GM12801 (cell line): ENCODE results near the gene RNF34.

Source experiments
- CTCF ChIP-seq: IDR thresholded peaks from one replicate; pipeline ENCODE4 v1.5.1; 2011; ENCODE audit warnings: control low read depth; ENCODE audit not compliant: insufficient read length; ENCODE audit errors: extremely low read depth

RNF34 gene

DNA sequence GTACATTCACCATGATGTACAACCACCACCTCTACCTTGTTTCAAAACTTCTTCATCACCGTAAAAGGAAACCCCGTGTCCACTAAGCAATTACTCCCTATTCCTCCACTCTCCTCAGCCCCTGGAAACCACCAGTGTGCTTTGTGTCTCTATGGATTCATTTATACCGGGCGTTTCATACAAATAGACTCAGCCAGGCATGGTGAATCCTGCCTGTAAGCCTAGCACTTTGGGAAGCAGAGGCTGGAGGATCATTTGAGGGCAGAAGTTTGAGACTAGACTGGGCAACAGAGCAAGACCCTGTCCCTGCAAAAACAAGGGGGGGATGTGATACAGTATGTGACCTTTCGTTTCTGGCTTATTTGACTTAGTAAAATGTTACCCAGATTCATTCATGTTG is 21.2 kb upstream of the RNF34 start:
- TF ChIP-seq CTCF: no peak

DNA sequence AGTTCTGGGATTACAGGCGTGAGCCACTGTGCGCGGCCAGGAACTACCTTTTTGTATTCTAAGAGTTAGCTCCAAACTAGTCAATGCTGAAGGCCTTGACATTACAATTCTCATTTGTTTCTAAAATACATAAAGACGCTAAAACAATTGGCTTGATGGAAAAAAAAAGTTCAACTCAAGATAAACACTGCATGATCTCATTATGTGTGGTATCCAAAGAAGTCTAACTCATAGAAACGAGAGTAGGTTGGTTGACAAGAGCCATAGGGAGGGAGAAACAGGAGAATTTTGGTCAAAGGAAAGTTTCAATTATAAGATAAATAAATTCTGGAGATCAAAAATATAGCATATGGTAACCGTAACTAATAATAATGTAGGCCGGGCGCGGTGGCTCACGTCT is 20.0 kb upstream of the RNF34 start:
- no peak for TF ChIP-seq CTCF

GRCh38 chr12:121383601-121384021 is 16.3 kb upstream of the RNF34 start:
- TF ChIP-seq CTCF: no peak

GRCh38 chr12:121388421-121388981 is 11.4 kb upstream of the RNF34 start:
- no peak for TF ChIP-seq CTCF

DNA sequence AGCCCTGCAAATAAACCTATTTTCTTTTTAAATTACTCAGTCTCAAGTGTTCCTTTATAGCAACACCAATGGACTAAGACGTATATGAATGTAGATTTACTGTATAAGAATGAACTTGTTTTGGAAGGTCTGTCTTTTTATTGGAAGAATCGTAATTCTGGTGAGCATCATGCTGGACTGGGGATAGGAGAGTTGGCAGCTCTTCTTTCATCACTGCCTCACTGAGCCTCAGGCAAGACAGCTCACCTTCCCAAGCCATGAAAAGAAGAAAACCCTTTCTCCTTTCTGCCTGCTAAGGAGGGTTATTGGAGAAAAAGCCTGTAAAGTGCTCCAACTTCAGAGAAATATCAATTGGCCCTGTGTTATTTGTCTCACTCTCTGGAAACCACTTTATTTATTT is 9.1 kb upstream of the RNF34 start:
- TF ChIP-seq CTCF: no peak

DNA sequence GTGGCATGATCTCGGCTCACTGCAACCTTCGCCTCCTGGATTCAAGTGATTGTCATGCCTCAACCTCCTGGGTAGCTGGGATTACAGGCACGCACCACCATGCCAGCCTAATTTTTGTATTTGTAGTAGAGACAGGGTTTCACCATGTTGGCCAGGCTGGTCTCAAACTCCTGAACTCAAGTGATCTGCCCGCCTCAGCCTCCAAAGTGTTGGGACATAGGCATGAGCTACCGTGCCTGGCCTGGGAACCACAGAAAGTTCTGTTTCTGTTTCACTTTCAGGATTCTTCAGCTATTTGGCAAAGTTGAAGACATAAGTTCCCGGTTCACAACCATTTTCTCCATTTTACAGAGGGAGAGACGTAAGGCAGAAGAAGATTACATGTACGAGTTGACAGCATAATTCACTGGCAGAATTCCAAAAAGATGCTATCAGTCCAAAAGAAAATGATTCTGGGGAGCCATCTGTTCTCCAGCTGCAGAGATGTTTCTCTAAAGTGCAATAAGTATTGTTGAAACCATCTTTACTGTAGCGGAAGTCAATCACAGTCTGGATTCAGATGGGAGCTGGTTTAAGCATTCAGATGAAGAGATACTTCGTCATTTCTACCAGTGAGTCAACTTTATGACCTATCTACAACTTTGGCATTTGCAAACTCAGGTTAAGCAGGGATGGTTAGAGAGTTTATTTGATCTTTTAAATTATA is 8.1 kb upstream of the RNF34 start:
- no peak for TF ChIP-seq CTCF

DNA sequence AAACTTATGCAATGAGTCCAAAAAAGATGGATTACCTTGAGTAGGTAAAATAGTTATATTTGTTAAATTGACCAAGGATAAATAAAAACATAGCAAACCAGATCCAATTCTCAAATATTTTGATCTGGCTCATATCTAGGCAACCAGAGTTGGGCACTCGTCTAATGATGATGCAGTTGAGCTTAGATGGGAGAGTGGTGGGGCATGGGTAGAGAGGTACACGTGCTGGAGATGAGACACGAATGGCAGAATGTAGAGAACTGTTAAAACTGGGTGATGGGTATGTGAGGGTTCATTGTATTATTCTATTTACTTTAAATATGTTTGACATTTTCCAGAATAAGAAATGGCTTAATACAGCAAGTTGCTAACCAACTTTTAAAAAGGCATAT is 7.6 kb upstream of the RNF34 start:
- TF ChIP-seq CTCF: no peak

GRCh38 chr12:121397521-121397920 is 2.4 kb upstream of the RNF34 start:
- TF ChIP-seq CTCF: no peak
